Left forelimb (tissue), 1 donor: Measurements from ENCODE around the gene DISP2.

Source experiments
- DNase-seq: peaks from one replicate; pipeline ENCODE4 v3.0.0-alpha.2; 2018; ENCODE audit warnings: low spot score

The DISP2 gene

DNA sequence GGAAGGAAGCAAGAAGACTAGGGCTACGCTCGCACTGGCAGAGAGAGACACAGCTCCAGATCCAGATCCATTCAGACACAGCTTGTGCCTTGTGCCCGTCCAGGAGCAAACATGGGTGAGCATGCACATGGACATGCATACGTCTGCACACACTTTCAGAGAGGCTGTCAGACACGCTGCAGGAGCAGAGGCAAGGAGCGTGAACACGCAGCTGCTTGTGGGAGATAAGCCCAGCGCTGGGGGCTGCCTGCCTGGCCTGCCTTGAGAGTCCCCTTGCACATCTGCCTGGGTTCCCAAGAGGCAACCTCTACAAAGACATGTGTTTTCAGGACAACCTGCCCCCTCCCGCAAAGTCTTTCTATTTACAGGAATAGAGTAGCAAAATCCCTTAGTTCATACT is 69.2 kb downstream of the DISP2 start:
- no peak for DNase-seq

DNA sequence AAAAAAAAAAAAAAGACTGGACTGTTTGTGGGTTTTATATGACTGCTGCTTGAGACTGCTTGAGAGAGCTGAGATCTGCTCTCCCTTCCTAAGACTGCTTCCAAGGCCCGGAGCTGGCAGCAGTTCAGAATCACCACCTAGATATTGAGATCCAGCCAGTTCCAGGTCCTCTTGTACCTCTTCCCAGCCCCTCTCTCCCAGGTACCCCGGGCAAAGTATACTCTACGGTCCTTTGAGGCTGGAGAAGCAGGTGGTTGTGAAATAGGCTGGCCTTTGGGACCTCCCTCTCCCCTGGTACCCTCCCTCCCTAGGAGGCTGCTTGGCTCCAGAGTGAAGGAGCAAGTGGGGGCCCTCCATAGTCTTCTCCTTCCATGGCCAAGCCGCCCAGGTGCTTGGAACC is 70.2 kb downstream of the DISP2 start:
- DNase-seq: no peak
